Ishikawa (cell line): ENCODE measurements around the gene TMEM44.

ENCODE experiments used
- CREB1 ChIP-seq: IDR thresholded peaks from 2 replicates; pipeline ENCODE4 v1.6.1; 2012; ENCODE audit warnings: low read depth
- EGR1 ChIP-seq: IDR thresholded peaks from 2 replicates; pipeline ENCODE4 v1.6.1; 2012
- EP300 ChIP-seq: IDR thresholded peaks from 2 replicates; pipeline ENCODE4 v1.6.1; 2012; ENCODE audit warnings: borderline replicate concordance
- MAX ChIP-seq: IDR thresholded peaks from 2 replicates; pipeline ENCODE4 v1.6.1; 2012
- NFIC ChIP-seq: IDR thresholded peaks from 2 replicates; pipeline ENCODE4 v1.6.1; 2012
- RAD21 ChIP-seq: IDR thresholded peaks from 2 replicates; pipeline ENCODE4 v1.6.1; 2012; ENCODE audit warnings: low read depth
- REST ChIP-seq: IDR thresholded peaks from 2 replicates; pipeline ENCODE4 v1.6.1; 2012; ENCODE audit warnings: low read depth, mild to moderate bottlenecking
- TAF1 ChIP-seq: IDR thresholded peaks from 2 replicates; pipeline ENCODE4 v1.6.1; 2012; ENCODE audit warnings: low read depth, mild to moderate bottlenecking
- TCF12 ChIP-seq: IDR thresholded peaks from 2 replicates; pipeline ENCODE4 v1.6.1; 2012; ENCODE audit warnings: low read depth
- TEAD4 ChIP-seq: IDR thresholded peaks from 2 replicates; pipeline ENCODE4 v1.6.1; 2012
- YY1 ChIP-seq: IDR thresholded peaks from 2 replicates; pipeline ENCODE4 v1.6.1; 2012; ENCODE audit warnings: low read depth
- ZBTB7A ChIP-seq: IDR thresholded peaks from 2 replicates; pipeline ENCODE4 v1.6.1; 2012; ENCODE audit warnings: low read depth

GRCh38 chr3:194548346-194549321, 84.6 kb downstream of the TMEM44 start:
- no peak for TF ChIP-seq MAX
- TF ChIP-seq REST, result no peak
- no peak for TF ChIP-seq TCF12
- no peak for TF ChIP-seq CREB1
- TF ChIP-seq EP300, result no peak
- no peak for TF ChIP-seq NFIC
- no peak for TF ChIP-seq EGR1
- TF ChIP-seq RAD21, result no peak
- TF ChIP-seq ZBTB7A, result no peak
- no peak for TF ChIP-seq YY1
- TF ChIP-seq TEAD4, result no peak
- no peak for TF ChIP-seq TAF1
